ENCODE data around the gene GPRC5D.

The GPRC5D gene

GRCh38 chr12:12952036-12952435, at the start of gene GPRC5D:
Gene GPRC5D, minus strand, starts transcription at chr12:12952170. Its CDS starts 1,786 bp downstream, at chr12:12950384.
- no peak for DNase-seq

- no peak for DNase-seq
Measured at GRCh38 chr12:13001775-13002040, 49.7 kb upstream of the GPRC5D start.

DNA sequence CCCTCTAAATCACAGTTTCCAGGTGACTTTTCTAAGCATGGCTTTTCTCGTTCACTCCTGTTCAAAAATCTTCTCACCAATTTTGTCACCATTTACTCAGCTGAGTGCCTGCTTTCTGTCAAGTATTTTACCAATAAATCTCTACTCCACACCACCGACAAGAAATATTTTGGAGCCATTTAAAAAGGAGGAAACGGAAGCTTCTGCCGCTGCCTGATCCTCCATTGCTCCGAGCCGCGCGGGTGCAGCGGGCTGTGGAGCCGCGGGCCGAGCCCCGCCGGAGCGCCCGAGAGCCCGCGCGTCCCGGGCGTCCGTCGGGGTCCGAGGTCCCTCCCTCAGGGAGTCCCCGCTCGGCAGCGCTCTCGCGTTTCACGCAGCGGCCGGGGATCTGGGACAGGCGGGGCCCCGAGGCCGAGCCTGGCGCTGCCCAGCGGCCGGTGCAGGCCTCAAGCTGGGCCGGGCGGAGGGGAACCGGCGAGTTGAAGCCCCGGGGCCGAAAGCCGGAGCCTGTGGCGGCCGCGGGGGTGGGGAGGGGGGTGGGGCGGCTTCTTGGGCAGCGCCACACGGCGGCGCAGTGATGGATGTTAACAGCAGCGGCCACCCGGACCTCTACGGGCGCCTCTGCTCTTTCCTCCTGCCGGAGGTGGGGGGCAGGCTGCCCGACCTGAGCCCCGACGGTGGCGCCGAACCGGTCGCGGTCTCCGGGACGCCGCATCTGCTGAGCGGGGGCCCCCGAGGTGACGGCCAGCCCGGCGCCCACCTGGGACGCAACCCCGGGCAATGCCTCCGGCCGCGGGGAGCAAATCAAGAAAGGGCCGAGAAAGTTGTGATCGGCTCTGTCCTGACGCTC, 49.2 kb upstream of the GPRC5D start:
- DNase-seq = no peak

- no peak for DNase-seq
Measured at GRCh38 chr12:13000616-13000924, 48.6 kb upstream of the GPRC5D start.

DNA sequence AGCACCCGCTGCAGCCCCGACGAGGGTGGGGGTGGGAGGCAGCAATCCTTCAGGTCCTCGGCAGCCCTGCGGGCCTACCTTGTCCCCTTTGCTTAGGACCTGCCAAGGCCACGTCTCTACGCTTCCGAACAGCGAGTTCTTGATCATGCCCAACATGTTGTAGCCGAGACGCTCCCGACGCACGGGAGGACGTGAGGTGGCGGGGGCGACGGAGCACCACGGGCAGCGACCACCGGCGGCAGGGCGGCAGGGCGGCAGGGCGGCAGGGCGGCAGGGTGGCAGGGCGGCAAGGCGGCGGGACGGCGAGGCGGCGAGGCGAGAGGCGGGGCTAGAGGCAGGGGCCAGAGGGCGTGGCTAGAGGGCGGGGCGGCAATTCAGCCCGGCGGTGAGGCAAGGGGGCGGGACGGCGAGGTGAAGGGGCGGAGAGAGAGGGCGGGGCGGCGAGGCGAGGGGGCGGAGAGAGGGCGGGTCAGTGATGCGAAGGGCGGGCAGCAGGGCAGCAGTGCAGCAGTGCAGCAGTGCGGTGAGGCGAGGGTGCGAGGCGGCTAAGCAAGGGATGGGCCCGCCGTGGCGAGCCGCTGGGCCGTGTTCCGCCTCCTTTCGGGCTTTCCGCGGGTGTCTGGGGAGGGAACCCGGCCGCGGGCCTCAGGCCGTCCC, 48.1 kb upstream of the GPRC5D start, which contains the start of gene HEBP1:
Gene HEBP1, minus strand, starts transcription at position 307 of the 657 bp plus-strand sequence. Its CDS starts 151 bp downstream, at position 156.
- peak; percentile 23 for DNase-seq

- no peak for DNase-seq
Measured at GRCh38 chr12:12999271-12999958, 47.4 kb upstream of the GPRC5D start.

DNA sequence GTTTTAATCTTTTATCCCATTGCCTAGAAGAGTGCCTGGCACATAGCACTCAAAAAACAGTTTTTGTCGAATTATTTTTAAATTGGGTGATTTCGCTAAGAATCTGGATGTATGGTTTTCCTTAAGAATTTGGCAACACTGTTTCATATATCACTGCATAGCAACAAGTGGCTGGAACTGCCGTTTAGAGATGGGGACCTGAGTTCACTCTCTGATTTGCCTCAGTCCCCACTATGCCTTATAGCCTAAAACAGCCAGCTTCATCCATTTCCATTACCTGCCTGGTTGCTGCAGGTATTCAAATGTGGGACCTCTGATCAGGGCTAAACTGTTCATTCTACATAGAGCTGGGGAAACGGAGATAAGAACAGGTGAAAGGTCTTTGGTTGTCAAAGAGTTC, 46.3 kb upstream of the GPRC5D start:
- DNase-seq = no peak

GRCh38 chr12:12997734-12998133, 45.8 kb upstream of the GPRC5D start:
- DNase-seq = no peak

DNA sequence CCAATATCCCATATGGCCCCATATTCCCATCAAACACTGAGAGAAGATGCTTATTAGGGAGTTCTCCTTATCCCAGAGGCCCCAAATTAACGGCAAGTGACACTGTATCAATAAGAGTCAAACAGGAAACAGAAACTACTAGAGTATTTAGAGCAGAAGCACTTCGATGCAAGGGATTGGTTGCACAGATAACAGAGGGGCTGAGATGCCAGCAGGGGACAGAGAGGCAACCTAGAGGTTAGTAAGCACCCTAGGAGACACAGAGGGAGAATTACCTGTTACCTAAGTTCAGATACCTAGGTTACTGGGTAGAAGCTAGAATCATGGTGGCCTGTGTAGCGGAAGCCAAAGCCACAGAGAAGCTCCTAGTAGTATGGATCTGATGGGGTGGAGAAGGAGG, 45.2 kb upstream of the GPRC5D start:
- DNase-seq = no peak

DNA sequence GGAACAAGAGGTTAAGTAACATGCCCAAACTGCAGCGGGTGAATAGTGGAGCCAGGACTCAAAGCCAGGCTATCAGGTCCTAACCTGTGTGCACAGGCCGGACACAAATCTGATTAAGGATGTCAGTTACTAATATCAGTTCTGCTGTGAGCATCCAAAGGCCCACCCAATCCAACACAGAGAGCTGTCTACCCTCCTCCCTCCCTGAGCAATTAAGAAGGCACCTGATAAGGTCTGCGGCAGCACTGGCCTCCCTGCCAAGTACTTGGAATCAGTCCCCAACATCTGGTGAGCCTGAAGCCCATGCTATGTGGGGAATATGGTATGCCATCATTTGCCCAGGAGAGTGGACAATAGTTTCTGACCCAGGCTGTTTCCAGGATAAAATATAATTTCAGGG, 44.2 kb upstream of the GPRC5D start:
- DNase-seq = no peak

DNA sequence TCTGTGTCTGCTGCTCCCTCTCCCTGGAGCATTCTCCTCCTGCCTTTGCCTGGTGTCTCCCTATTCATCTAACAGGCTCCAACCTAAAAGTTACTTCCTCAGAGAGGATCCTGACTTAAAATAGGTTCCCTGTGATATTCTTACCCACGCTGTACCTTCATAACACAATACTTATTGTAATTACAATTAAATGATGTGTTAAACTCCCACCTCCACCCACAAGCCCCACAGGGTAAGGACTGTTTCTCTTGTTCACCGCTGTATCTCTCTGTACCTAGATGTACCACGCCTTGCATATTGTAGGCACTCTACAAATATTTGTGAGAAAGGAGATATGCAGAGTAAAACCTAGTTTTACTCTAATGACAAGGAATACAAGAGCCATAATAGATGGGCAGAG, 43.1 kb upstream of the GPRC5D start:
- no peak for DNase-seq

GRCh38 chr12:12993367-12993766, 41.4 kb upstream of the GPRC5D start:
- DNase-seq = no peak

DNA sequence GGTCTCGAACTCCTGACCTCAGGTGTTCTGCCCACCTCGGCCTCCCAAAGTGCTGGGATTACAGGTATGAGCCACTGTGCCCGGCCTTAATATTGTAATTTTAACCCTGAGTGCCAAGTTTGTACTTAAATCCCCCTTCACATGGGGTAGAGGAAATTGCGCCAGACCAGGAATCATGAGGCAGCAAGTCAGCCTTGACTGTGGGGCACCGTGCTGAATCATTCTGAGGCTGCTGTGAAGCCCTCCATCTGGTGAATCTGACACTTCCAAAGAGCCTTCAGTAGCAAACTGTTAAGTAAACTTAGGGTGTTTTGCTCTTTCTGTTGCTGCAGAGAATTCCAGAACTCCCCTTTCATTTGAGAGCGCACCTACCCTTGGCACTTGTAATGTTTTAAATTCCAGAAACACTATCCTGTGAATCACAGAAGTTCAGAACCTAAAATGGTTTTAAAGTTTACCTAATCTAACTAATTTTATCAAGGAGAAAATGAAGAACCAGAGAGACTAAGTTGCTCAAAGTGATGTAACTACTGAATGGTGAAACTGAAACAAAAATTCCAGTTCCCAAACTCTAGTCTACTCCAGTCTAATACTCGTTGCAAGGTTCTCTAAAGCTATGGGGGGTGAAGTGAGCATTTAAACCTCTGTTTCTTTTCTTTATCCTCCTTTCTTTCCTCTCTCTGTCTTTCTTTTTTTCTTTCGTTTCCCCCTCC, 40.6 kb upstream of the GPRC5D start:
- DNase-seq = no peak

- DNase-seq = no peak
Measured at GRCh38 chr12:12990700-12991468, 38.9 kb upstream of the GPRC5D start.

- DNase-seq = no peak
Measured at GRCh38 chr12:12987421-12987820, 35.5 kb upstream of the GPRC5D start.

DNA sequence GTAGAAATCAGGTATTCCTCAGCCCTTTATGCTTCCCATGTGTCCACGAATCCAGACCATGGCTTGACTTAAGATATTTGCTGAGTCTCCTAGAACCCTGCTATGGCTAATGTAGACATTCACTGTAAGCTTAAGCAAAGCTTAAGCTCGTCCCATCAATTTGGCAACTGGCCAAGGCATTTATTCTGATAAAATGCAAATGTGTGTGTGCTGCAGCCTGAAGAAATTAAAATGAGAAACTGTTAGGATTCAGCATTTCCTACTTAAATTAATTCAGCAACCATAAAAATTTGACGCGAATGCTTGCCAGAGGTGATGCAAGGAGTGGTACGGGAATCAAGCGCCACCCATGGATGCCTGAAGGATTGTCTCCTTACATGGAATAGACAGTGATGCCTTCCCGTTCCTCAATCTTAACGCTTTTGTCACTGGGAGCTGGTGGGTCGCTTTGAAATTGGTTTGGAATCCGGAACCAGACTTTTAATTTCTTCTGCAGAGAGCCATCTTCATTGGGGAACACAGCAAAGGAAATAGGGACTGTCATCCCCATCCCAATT, 34.9 kb upstream of the GPRC5D start:
- DNase-seq = no peak

DNA sequence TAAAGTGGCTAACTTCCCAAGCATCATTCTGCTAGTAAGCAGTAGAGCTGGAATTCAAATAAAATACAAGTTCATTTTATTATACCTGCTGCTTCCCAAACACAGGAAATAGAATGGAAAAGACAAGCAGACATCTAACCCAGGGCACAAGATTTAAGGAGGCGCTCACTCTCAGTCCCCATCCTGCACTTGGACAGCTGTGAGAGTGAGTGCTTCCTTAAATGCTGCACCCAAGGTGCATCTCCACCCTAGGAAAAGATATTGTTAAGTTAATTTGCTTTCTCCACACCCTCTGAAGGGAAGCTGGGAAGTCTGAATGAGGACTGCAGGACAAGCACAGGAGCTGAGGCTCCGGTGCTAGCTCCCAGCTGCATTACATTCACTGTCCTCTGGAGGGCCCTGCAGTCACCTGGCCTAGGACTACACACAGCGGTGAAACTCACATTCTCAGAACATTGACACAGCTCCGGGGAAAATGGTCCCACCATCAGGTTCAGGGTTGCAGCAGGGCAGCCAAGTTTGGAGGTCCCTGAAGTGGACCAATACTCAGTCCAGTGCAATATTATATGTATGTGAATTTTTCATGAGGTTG, 33.9 kb upstream of the GPRC5D start:
- no peak for DNase-seq

- DNase-seq = no peak
Measured at GRCh38 chr12:12984149-12984548, 32.2 kb upstream of the GPRC5D start.

GRCh38 chr12:12983420-12984035, 31.6 kb upstream of the GPRC5D start:
- DNase-seq = no peak

GRCh38 chr12:12982331-12982730, 30.4 kb upstream of the GPRC5D start:
- no peak for DNase-seq

- no peak for DNase-seq
Measured at GRCh38 chr12:12979731-12980259, 27.8 kb upstream of the GPRC5D start.

All from NCI-H1436 treated with DMSO at 0.1 percent for 48 hours (cell line).